K562 (cell line): ENCODE results near the gene GTPBP2. TPM values are rescaled to one million over a fixed set of nuclear protein-coding genes. Genes with fewer than 3 reads are reported as not detected.
A peak's percentile ranks its signal among the peaks of the same experiment; 100 is the strongest.

Experiments
- ARID2 ChIP-seq: fragments of 450-650 bp; IDR thresholded peaks from 2 replicates; pipeline ENCODE4 v1.6.1; 2017; ENCODE audit warnings: antibody characterized with exemption, mild to moderate bottlenecking
- FOXA3 ChIP-seq, 2 experiments: fragments of 450-650 bp in 1 of 2; sonication (generic) in 1 of 2; formaldehyde crosslinking; IDR thresholded peaks in 1 of 2; conservative IDR thresholded peaks in 1 of 2; 2 replicates each; pipeline versions ENCODE4 v1.4.0 to v1.8.0; 2020 to 2022; ENCODE audit warnings: mild to moderate bottlenecking in 2 of 2, missing genetic modification reagents in 1 of 2
- GTF2A2 ChIP-seq: IDR thresholded peaks from 2 replicates; pipeline ENCODE4 v1.6.1; 2016; ENCODE audit warnings: mild to moderate bottlenecking, missing genetic modification characterization, missing compliant biosample characterization
- MNT ChIP-seq, 2 experiments: fragments of 450-650 bp; conservative IDR thresholded peaks; 2 replicates each; pipeline ENCODE4 v1.6.1; 2017; ENCODE audit warnings: mild to moderate bottlenecking in 2 of 2, moderate library complexity in 2 of 2
- MTA1 ChIP-seq: fragments of 450-650 bp; IDR thresholded peaks from 2 replicates; pipeline ENCODE4 v1.6.1; 2017; ENCODE audit warnings: borderline replicate concordance
- PHB ChIP-seq: fragments of 250-450 bp; sonication (Bioruptor Pico); IDR thresholded peaks from 2 replicates; pipeline ENCODE4 v1.5.0; 2021
- PPARD ChIP-seq: fragments of 250-450 bp; sonication (Bioruptor Pico); IDR thresholded peaks from 2 replicates; pipeline ENCODE4 v1.8.0; 2022; ENCODE audit warnings: inconsistent platforms, mild to moderate bottlenecking, moderate library complexity
- RREB1 ChIP-seq: fragments of 250-450 bp; sonication (Bioruptor Pico); IDR thresholded peaks from 2 replicates; pipeline ENCODE4 v1.4.0; 2020
- SMAD1 ChIP-seq: fragments of 150-350 bp; IDR thresholded peaks from 2 replicates; pipeline ENCODE4 v1.6.1; 2014; ENCODE audit warnings: low read length, low read depth; ENCODE audit not compliant: partially characterized antibody
- TCF3 ChIP-seq: sonication (generic); formaldehyde crosslinking; IDR thresholded peaks from 2 replicates; pipeline ENCODE4 v1.4.0; 2020; ENCODE audit warnings: mild to moderate bottlenecking, missing genetic modification reagents
- TFAP4 ChIP-seq: sonication (generic); formaldehyde crosslinking; IDR thresholded peaks from 2 replicates; pipeline ENCODE4 v1.8.0; 2022; ENCODE audit warnings: missing genetic modification reagents, mild to moderate bottlenecking, moderate library complexity, borderline replicate concordance
- XRCC3 ChIP-seq: fragments of 450-650 bp; IDR thresholded peaks from 2 replicates; pipeline ENCODE4 v1.6.1; 2017; ENCODE audit warnings: mild to moderate bottlenecking, moderate library complexity
- ZEB2 ChIP-seq: fragments of 450-650 bp; IDR thresholded peaks from 2 replicates; pipeline ENCODE4 v1.6.1; 2016
- ZNF239 ChIP-seq: fragments of 250-450 bp; sonication (Bioruptor Pico); IDR thresholded peaks from 2 replicates; pipeline ENCODE4 v1.4.0; 2020; ENCODE audit warnings: mild to moderate bottlenecking
- ZNF717 ChIP-seq: fragments of 250-450 bp; sonication (Bioruptor Pico); IDR thresholded peaks from 2 replicates; pipeline ENCODE4 v1.5.0; 2021
- ZNF780A ChIP-seq: fragments of 250-450 bp; sonication (Bioruptor Pico); IDR thresholded peaks from 2 replicates; pipeline ENCODE4 v1.5.0; 2021; ENCODE audit warnings: mild to moderate bottlenecking
- polyA plus RNA-seq, 8 experiments: library from polyadenylated mRNA; depleted of rRNA in 4 of 8; stranded (reverse) in 5 of 8; unstranded in 3 of 8; fragments of >200 nt; fragmentation: Nextera tagmentation in 2 of 8; fragmentation: Illumina TruSeq in 1 of 8; extraction: Ambion mirVana in 2 of 8; extraction: Trizol in 1 of 8; gene quantifications; 2 replicates each; pipeline versions ENCODE4 v1.2.1 to v1.2.3, GENCODE V29; 2011 to 2014; ENCODE audit warnings: inconsistent platforms in 1 of 8, missing spikeins in 1 of 8
- total RNA-seq, 7 experiments: library from RNA; depleted of rRNA in 6 of 7; stranded (reverse); fragments of >200 nt in 6 of 7; fragmentation: Illumina TruSeq in 2 of 7; extraction: Trizol in 2 of 7; gene quantifications; 2 replicates each; pipeline versions ENCODE4 v1.2.1 to v1.2.3, GENCODE V29; 2011 to 2021; ENCODE audit warnings: low replicate concordance in 1 of 7
- TF ChIP-seq, protein P1 (sequence below): fragments of 250-450 bp; sonication (Bioruptor Pico); IDR thresholded peaks from 2 replicates; pipeline ENCODE4 v1.8.0; 2022; ENCODE audit warnings: moderate library complexity, mild to moderate bottlenecking, inconsistent platforms

GTPBP2 gene
- total and polyA plus RNA-seq, 9 of the 15 experiments (the other 6 are each of a cell fraction or from before 2014, with no cell fraction given), result 48.4 to 196 (median 111) TPM

- TF ChIP-seq PPARD (CRISPR knock-in tag) (no peak), ZNF717 (CRISPR knock-in tag) (0 out of 2 replicates have a peak, but pooled peaks have one; percentile 70), ZEB2 (peak; percentile 66), RREB1 (CRISPR knock-in tag) (peak; percentile 68; the same call in 1 of the 2 replicates), GTF2A2 (tag) (peak; percentile 75; the same call in 1 of the 2 replicates), ARID2 (no peak), SMAD1 (peak; percentile 95), MTA1 (no peak; the same call in 1 of the 2 replicates), TCF3 (no peak; the same call in 1 of the 2 replicates), ZNF780A (CRISPR knock-in tag) (no peak), MNT (conservative IDR thresholded peaks at IDR 0.05) (no peak), XRCC3 (no peak), ZNF239 (peak; percentile 69; the same call in 1 of the 2 replicates), FOXA3 (CRISPR knock-in tag; conservative IDR thresholded peaks at IDR 0.05 in 1 of 2, IDR thresholded peaks at IDR 0.05 in 1 of 2) (no peak; a peak in 1 of 4 replicates), PHB (CRISPR knock-in tag) (peak; percentile 42; the same call in 1 of the 2 replicates), TFAP4 (CRISPR knock-in tag) (peak; percentile 86)
- TF ChIP-seq, protein P1, sequence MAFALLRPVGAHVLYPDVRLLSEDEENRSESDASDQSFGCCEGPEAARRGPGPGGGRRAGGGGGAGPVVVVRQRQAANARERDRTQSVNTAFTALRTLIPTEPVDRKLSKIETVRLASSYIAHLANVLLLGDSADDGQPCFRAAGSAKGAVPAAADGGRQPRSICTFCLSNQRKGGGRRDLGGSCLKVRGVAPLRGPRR (CRISPR knock-in tag), result peak; percentile 88
Measured at GRCh38 chr6:43627008-43627825, 1.8 kb downstream of the GTPBP2 start (continued).
